Smooth muscle cell (in vitro differentiated cells): ENCODE results near the gene TRNT1. TPM values are rescaled to one million over a fixed set of nuclear protein-coding genes. Genes with fewer than 3 reads are reported as not detected.

ENCODE experiments used
- DNase-seq: peaks from one replicate; lab custom pipeline; 2025; ENCODE audit not compliant: unreplicated experiment; lab: John Stamatoyannopoulos, UW
- H2AFZ ChIP-seq: fragments of 200-600 bp; sonication (generic); 2 replicates; pipeline ENCODE4 v1.6.0; 2016; ENCODE audit warnings: antibody characterized with exemption, low read depth, mild to moderate bottlenecking
- H3F3A ChIP-seq: fragments of 200-600 bp; sonication (generic); 2 replicates; pipeline ENCODE4 v1.6.0; 2017; ENCODE audit warnings: antibody characterized with exemption, low read depth
- H3K27ac ChIP-seq: fragments of 200-600 bp; sonication (generic); 2 replicates; pipeline ENCODE4 v1.5.1; 2016; ENCODE audit warnings: low read depth, mild to moderate bottlenecking
- H3K27me3 ChIP-seq: fragments of 200-600 bp; sonication (generic); 2 replicates; pipeline ENCODE4 v1.6.1; 2016; ENCODE audit warnings: low read depth, mild to moderate bottlenecking
- H3K36me3 ChIP-seq: fragments of 200-600 bp; sonication (generic); 2 replicates; pipeline ENCODE4 v1.5.1; 2016; ENCODE audit warnings: low read depth
- H3K4me1 ChIP-seq: fragments of 200-600 bp; sonication (generic); 2 replicates; pipeline ENCODE4 v1.5.1; 2016; ENCODE audit warnings: low read depth
- H3K4me2 ChIP-seq: fragments of 200-600 bp; sonication (generic); 2 replicates; pipeline ENCODE4 v1.6.0; 2016; ENCODE audit warnings: mild to moderate bottlenecking
- H3K4me3 ChIP-seq: fragments of 200-600 bp; sonication (generic); 2 replicates; pipeline ENCODE4 v1.5.1; 2016; ENCODE audit warnings: mild to moderate bottlenecking
- H3K79me2 ChIP-seq: fragments of 200-600 bp; sonication (generic); 2 replicates; pipeline ENCODE4 v1.6.0; 2016; ENCODE audit warnings: low read depth, mild to moderate bottlenecking
- H3K9ac ChIP-seq: fragments of 200-600 bp; sonication (generic); 2 replicates; pipeline ENCODE4 v1.6.0; 2016; ENCODE audit warnings: low read depth
- H3K9me3 ChIP-seq: fragments of 200-600 bp; sonication (generic); replicated peaks from 2 replicates; pipeline ENCODE4 v1.5.1; 2016; ENCODE audit warnings: low read depth
- H4K20me1 ChIP-seq: fragments of 200-600 bp; sonication (generic); 2 replicates; pipeline ENCODE4 v1.6.0; 2016; ENCODE audit warnings: low read depth
- WGBS: methylation state at CpG from one replicate; pipeline ENCODE4 v1.1.7; 2016; ENCODE audit warnings: low lambda C conversion rate; 5-methylcytosine and 5-hydroxymethylcytosine counted together
- polyA plus RNA-seq: library from polyadenylated mRNA; unstranded; fragments of >200 nt; fragmentation: Nextera tagmentation; extraction: Ambion mirVana; gene quantifications from 2 replicates; pipeline ENCODE4 v1.2.1, GENCODE V29; 2016
- total RNA-seq: library from RNA; depleted of rRNA; stranded (reverse); fragments of >200 nt; gene quantifications from 2 replicates; pipeline ENCODE4 v1.2.3, GENCODE V29; 2014
- TF ChIP-seq, protein P1 (sequence below): fragments of 200-600 bp; sonication (generic); IDR thresholded peaks from 2 replicates; pipeline ENCODE4 v1.5.1; 2017; ENCODE audit warnings: borderline replicate concordance, mild to moderate bottlenecking, antibody characterized with exemption; ENCODE audit not compliant: insufficient read depth, poor library complexity, severe bottlenecking

TRNT1 gene
- total and polyA plus RNA-seq, 2 experiments from 2014 or later: 16.1 to 18.6 TPM

DNA sequence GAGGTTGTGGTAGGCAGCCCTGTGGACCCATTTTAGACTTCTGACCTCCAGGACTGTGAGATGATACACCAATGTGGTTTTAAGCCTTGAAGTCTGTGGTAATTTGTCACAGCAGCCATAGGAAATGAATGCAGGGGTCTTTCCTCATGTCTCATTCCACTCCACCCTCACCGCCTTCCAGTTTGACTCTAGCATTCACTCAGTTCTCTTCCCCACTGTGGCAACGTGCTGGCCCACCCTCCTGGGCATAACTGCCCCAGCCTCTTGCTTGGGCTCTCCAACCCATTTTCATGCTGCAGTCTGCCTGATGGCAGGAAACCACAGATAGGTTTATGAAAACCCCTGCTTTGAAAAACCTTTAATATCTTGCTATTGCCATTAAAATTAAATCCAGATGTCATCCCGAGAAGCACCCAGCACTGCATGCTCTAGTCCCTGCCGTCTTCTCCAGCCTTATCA, 7.3 kb upstream of the TRNT1 start:
- H2AFZ ChIP-seq: no peak overlapping the region
- no peaks in the 10 kb centered on the region for H4K20me1 ChIP-seq
- H3K9me3 ChIP-seq: no peaks in the 10 kb centered on the region
- no peaks in the 10 kb centered on the region for H3K36me3 ChIP-seq
- H3K4me3 ChIP-seq: no peak overlapping the region
- H3K27me3 ChIP-seq: no peaks in the 10 kb centered on the region
- H3F3A ChIP-seq: no peaks in the 10 kb centered on the region
- 60% methylated on average over 4 of the region's 4 CpGs for WGBS
- H3K4me1 ChIP-seq: no peaks in the 10 kb centered on the region
- H3K79me2 ChIP-seq: no peaks in the 10 kb centered on the region
- TF ChIP-seq, protein P1, sequence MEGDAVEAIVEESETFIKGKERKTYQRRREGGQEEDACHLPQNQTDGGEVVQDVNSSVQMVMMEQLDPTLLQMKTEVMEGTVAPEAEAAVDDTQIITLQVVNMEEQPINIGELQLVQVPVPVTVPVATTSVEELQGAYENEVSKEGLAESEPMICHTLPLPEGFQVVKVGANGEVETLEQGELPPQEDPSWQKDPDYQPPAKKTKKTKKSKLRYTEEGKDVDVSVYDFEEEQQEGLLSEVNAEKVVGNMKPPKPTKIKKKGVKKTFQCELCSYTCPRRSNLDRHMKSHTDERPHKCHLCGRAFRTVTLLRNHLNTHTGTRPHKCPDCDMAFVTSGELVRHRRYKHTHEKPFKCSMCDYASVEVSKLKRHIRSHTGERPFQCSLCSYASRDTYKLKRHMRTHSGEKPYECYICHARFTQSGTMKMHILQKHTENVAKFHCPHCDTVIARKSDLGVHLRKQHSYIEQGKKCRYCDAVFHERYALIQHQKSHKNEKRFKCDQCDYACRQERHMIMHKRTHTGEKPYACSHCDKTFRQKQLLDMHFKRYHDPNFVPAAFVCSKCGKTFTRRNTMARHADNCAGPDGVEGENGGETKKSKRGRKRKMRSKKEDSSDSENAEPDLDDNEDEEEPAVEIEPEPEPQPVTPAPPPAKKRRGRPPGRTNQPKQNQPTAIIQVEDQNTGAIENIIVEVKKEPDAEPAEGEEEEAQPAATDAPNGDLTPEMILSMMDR: no peak
- DNase-seq: no peak
- no peak overlapping the region for H3K4me2 ChIP-seq
- no peak overlapping the region for H3K9ac ChIP-seq
- H3K27ac ChIP-seq: no peak overlapping the region

- DNase-seq: no peak
- peak overlapping the region; percentile 94 for H3K27ac ChIP-seq
- peak overlapping the region; percentile 67 for H3K4me3 ChIP-seq
- peaks cover 10% of the 10 kb centered on the region for H3K4me1 ChIP-seq
- H2AFZ ChIP-seq: peak overlapping the region; percentile 83
- H4K20me1 ChIP-seq: no peaks in the 10 kb centered on the region
- TF ChIP-seq, protein P1: no peak
- H3K9me3 ChIP-seq: no peaks in the 10 kb centered on the region
- H3F3A ChIP-seq: no peaks in the 10 kb centered on the region
- peak overlapping the region; percentile 86 for H3K4me2 ChIP-seq
- peaks cover 26% of the 10 kb centered on the region for H3K79me2 ChIP-seq
- no peaks in the 10 kb centered on the region for H3K27me3 ChIP-seq
- H3K36me3 ChIP-seq: peaks cover 4% of the 10 kb centered on the region
- WGBS: 92% methylated on average over 24 of the region's 24 CpGs
- peak overlapping the region; percentile 96 for H3K9ac ChIP-seq
Observed at GRCh38 chr3:3125977-3126376, 763 bp upstream of the TRNT1 start.

GRCh38 chr3:3127432-3128010, 781 bp downstream of the TRNT1 start:
- Histone ChIP-seq H3K27me3 (no peaks in the 10 kb centered on the region), H3K4me2 (peak overlapping the region; percentile 86), H3K9me3 (no peaks in the 10 kb centered on the region), H3K27ac (peak overlapping the region; percentile 94), H3K4me1 (peaks cover 10% of the 10 kb centered on the region), H3K36me3 (peaks cover 4% of the 10 kb centered on the region), H3K79me2 (peaks cover 28% of the 10 kb centered on the region), H3K4me3 (peak overlapping the region; percentile 67), H4K20me1 (no peaks in the 10 kb centered on the region), H3K9ac (peak overlapping the region; percentile 96), H3F3A (no peaks in the 10 kb centered on the region), H2AFZ (peak overlapping the region; percentile 58)
- TF ChIP-seq, protein P1: no peak
- 31% methylated on average over 20 of the region's 20 CpGs for WGBS
- DNase-seq: no peak

GRCh38 chr3:3129579-3129978, 2.8 kb downstream of the TRNT1 start:
- no peak for DNase-seq
- Histone ChIP-seq H3K4me3 (no peak overlapping the region), H3K4me1 (peaks cover 10% of the 10 kb centered on the region), H3K79me2 (peaks cover 44% of the 10 kb centered on the region), H3K4me2 (no peak overlapping the region), H2AFZ (no peak overlapping the region), H3K9me3 (no peaks in the 10 kb centered on the region), H3K9ac (no peak overlapping the region), H3K27ac (no peak overlapping the region), H4K20me1 (peaks cover 12% of the 10 kb centered on the region), H3K36me3 (peaks cover 4% of the 10 kb centered on the region), H3K27me3 (no peaks in the 10 kb centered on the region), H3F3A (no peaks in the 10 kb centered on the region)
- TF ChIP-seq, protein P1: no peak
- 76% methylated on average over 5 of the region's 5 CpGs for WGBS
